ENCODE results near the gene ASB13. TPM values are rescaled to one million over a fixed set of nuclear protein-coding genes. Genes with fewer than 3 reads are reported as not detected.

ASB13 gene
- total RNA-seq, 1 experiment from 2014 or later, result 13.8 TPM

DNA sequence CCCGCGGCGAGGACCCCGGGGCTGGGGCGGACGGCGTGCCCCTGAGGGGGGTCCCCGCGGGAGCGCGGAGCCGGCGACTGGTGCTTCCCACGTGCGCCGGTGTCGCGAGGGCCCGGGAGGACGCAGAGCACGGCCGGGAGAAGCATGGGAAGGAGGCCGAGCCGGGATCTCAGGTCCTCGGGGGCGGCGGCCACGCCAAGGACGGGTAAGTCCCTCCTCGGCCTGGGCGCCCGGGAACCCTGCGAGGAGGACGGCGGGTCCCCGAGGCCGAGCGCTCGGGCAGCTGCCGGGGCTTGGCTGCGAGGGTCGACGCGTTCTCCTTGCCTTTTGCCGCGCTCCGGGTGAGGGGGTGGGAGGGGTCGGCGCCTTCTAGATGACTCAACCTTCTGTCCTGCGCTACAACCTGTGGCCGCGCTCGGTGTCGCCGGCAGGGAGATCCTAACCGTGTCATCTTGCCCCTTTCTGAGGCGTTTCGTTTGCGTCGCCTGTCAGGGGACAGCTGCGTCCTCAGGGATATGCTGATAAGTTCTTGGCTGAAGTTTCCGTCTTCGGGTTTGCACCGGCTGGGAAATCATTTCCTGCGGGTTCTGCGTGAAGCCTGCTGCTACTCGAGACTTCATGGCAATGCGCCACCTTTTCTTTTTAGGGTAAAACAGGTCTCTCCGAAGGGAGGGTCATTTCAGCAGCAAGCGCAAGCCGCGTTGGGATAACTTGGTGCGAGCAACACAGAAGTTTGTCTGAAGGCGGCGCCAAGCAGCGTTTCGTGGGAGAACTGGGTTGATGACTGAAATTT, 18.8 kb upstream of the ASB13 start:
- Mint-ChIP-seq H3K9me3 (peaks cover 0 to 7% of the 10 kb centered on the region in 2 experiments; a peak in 2 of 5 replicates), H3K27ac (peak overlapping the region; percentile 30 to 87 (median 83); a peak in 4 of 7 replicates), H3K4me3 (peak overlapping the region; percentile 96 to 97), H3K36me3 (ENCODE audit: insufficient read depth in 1 of 3, low read depth in 3 of 3) (peaks cover 0 to 4% (median 2%) of the 10 kb centered on the region in 3 experiments; a peak in 2 of 7 replicates), H3K27me3 (ENCODE audit: low read depth) (peaks cover 35% of the 10 kb centered on the region), H3K4me1 (peaks cover 14 to 15% of the 10 kb centered on the region in 2 experiments)
- no peak overlapping the region for H3K56ac ChIP-seq (ENCODE audit: insufficient read length, low read depth, low read length)
- no peak overlapping the region for H2AK5ac ChIP-seq (ENCODE audit: insufficient read length, low read length)
- no peak overlapping the region for H2BK5ac ChIP-seq (ENCODE audit: insufficient read length, low read length)
- no CpG with 5 or more reads among the region's 77 CpGs for WGBS (ENCODE audit: extremely low coverage, insufficient read length, low lambda C conversion rate)
- H3T11ph ChIP-seq (ENCODE audit: low read length), result no peak overlapping the region
- H3K9ac ChIP-seq (ENCODE audit: extremely low read depth, insufficient read length, low read length), result peak overlapping the region; percentile 32
- H3K27me3 ChIP-seq (ENCODE audit: insufficient read depth, low read length), result no peaks in the 10 kb centered on the region; the same call in 1 of the 2 replicates
- no peak overlapping the region for H2BK20ac ChIP-seq (ENCODE audit: low read depth, low read length, poor library complexity, severe bottlenecking)
- no peak overlapping the region for H2BK15ac ChIP-seq (ENCODE audit: low read depth, low read length)
- no peak overlapping the region for H3K14ac ChIP-seq (ENCODE audit: insufficient read depth, low read length)
- no peak overlapping the region for H2BK12ac ChIP-seq (ENCODE audit: insufficient read length, low read depth, low read length)
- no peaks in the 10 kb centered on the region for H3K9me3 ChIP-seq (ENCODE audit: control insufficient read depth, low read depth, low read length)
- no peak overlapping the region for H2BK120ac ChIP-seq (ENCODE audit: low read depth, low read length, poor library complexity, severe bottlenecking)
- H3K23me2 ChIP-seq (ENCODE audit: insufficient read length, low read depth, low read length, poor library complexity, severe bottlenecking), result peaks cover 4% of the 10 kb centered on the region
- H3K79me2 ChIP-seq (ENCODE audit: insufficient read depth, low read length), result peaks cover 12% of the 10 kb centered on the region; the same call in 1 of the 2 replicates
- H3K4me2 ChIP-seq (ENCODE audit: insufficient read depth, insufficient read length, low read length), result peak overlapping the region; percentile 91
- H4K91ac ChIP-seq (ENCODE audit: insufficient read length, low read depth, low read length), result no peak overlapping the region
- TF ChIP-seq, protein P1, sequence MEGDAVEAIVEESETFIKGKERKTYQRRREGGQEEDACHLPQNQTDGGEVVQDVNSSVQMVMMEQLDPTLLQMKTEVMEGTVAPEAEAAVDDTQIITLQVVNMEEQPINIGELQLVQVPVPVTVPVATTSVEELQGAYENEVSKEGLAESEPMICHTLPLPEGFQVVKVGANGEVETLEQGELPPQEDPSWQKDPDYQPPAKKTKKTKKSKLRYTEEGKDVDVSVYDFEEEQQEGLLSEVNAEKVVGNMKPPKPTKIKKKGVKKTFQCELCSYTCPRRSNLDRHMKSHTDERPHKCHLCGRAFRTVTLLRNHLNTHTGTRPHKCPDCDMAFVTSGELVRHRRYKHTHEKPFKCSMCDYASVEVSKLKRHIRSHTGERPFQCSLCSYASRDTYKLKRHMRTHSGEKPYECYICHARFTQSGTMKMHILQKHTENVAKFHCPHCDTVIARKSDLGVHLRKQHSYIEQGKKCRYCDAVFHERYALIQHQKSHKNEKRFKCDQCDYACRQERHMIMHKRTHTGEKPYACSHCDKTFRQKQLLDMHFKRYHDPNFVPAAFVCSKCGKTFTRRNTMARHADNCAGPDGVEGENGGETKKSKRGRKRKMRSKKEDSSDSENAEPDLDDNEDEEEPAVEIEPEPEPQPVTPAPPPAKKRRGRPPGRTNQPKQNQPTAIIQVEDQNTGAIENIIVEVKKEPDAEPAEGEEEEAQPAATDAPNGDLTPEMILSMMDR (conservative IDR thresholded peaks at IDR 0.05), result peak; percentile 63
- no peak overlapping the region for H4K5ac ChIP-seq (ENCODE audit: insufficient read length, low read depth, low read length)
- DNase-seq, result peak; percentile 68
- H3K27ac ChIP-seq (ENCODE audit: insufficient read length, low read depth, low read length), result no peak overlapping the region
- H3K4me1 ChIP-seq (ENCODE audit: insufficient read depth, low read length), result no peaks in the 10 kb centered on the region
- H3K23ac ChIP-seq (ENCODE audit: insufficient read length, low read depth, low read length), result no peak overlapping the region
- H3K4ac ChIP-seq (ENCODE audit: low read depth, low read length), result no peak overlapping the region
- no peaks in the 10 kb centered on the region for H4K20me1 ChIP-seq (ENCODE audit: control insufficient read depth, insufficient read depth, insufficient read length)
- no peak overlapping the region for H4K8ac ChIP-seq (replicated peaks; ENCODE audit: insufficient read length, low read depth, low read length)
- H3K18ac ChIP-seq (ENCODE audit: insufficient read length, low read depth, low read length), result no peak overlapping the region
- no peak overlapping the region for H2AFZ ChIP-seq (ENCODE audit: low read length)
- H3K79me1 ChIP-seq (ENCODE audit: insufficient read depth, low read depth, low read length, poor library complexity, severe bottlenecking), result no peaks in the 10 kb centered on the region
